Mesenchymal stem cell (in vitro differentiated cells and primary cell): ENCODE measurements around the gene CD300LD.

Source experiments
- DNase-seq: peaks from one replicate; pipeline ENCODE4 v3.0.0-alpha.2; 2013
- H2AFZ ChIP-seq: one replicate; pipeline ENCODE4 v1.6.1; 2013; ENCODE audit warnings: low read depth, mild to moderate bottlenecking, control low read depth, inconsistent platforms, low read length, moderate library complexity
- H2AK5ac ChIP-seq: 2 replicates; pipeline ENCODE4 v1.6.1; 2013; ENCODE audit warnings: low read length, moderate library complexity, mild to moderate bottlenecking, inconsistent platforms; ENCODE audit not compliant: severe bottlenecking
- H2BK120ac ChIP-seq: one replicate; pipeline ENCODE4 v1.6.1; 2013; ENCODE audit warnings: low read depth, mild to moderate bottlenecking, inconsistent platforms, low read length, moderate library complexity
- H2BK12ac ChIP-seq, 2 experiments: one replicate each; pipeline ENCODE4 v1.6.1; 2013; ENCODE audit warnings: inconsistent platforms in 2 of 2, low read length in 2 of 2, mild to moderate bottlenecking in 2 of 2, moderate library complexity in 2 of 2, control low read depth in 1 of 2
- H2BK15ac ChIP-seq: one replicate; pipeline ENCODE4 v1.6.1; 2013; ENCODE audit warnings: mild to moderate bottlenecking, low read depth, inconsistent platforms; ENCODE audit not compliant: poor library complexity, severe bottlenecking
- H2BK5ac ChIP-seq: 2 replicates; pipeline ENCODE4 v1.6.1; 2013; ENCODE audit warnings: low read depth, mild to moderate bottlenecking, low read length, control low read depth, inconsistent platforms; ENCODE audit not compliant: poor library complexity, severe bottlenecking
- H3K14ac ChIP-seq, 2 experiments: one replicate each; pipeline ENCODE4 v1.6.1; 2013; ENCODE audit warnings: inconsistent platforms in 2 of 2, low read length in 2 of 2, control low read depth in 1 of 2, mild to moderate bottlenecking in 1 of 2, moderate library complexity in 1 of 2
- H3K18ac ChIP-seq, 2 experiments: one replicate each; pipeline ENCODE4 v1.6.1; 2013; ENCODE audit warnings: inconsistent platforms in 2 of 2, low read length in 2 of 2, control low read depth in 1 of 2, low read depth in 1 of 2, mild to moderate bottlenecking in 1 of 2
- H3K23ac ChIP-seq, 2 experiments: one replicate each; pipeline ENCODE4 v1.6.1; 2013; ENCODE audit warnings: inconsistent platforms in 2 of 2, low read length in 2 of 2, mild to moderate bottlenecking in 2 of 2, moderate library complexity in 2 of 2, control low read depth in 1 of 2
- H3K27ac ChIP-seq: 2 replicates; pipeline ENCODE4 v1.5.1; 2013; ENCODE audit warnings: mild to moderate bottlenecking, moderate library complexity, low read length, control low read depth, inconsistent platforms; ENCODE audit not compliant: poor library complexity, severe bottlenecking
- H3K27me3 ChIP-seq, 2 experiments: 2 replicates each; pipeline versions ENCODE4 v1.6.1 to v1.7.0; 2013; ENCODE audit warnings: low read length in 2 of 2, mild to moderate bottlenecking in 2 of 2, moderate library complexity in 2 of 2, control low read depth in 1 of 2, inconsistent platforms in 1 of 2; ENCODE audit not compliant: control insufficient read depth in 1 of 2, insufficient read depth in 1 of 2
- H3K36me3 ChIP-seq, 2 experiments: 2 replicates each; pipeline versions ENCODE4 v1.6.1 to v1.7.0; 2013; ENCODE audit warnings: low read length in 2 of 2, control low read depth in 1 of 2, inconsistent platforms in 1 of 2, low read depth in 1 of 2, mild to moderate bottlenecking in 1 of 2; ENCODE audit not compliant: insufficient read depth in 2 of 2, control insufficient read depth in 1 of 2
- H3K4ac ChIP-seq, 2 experiments: one replicate each; pipeline ENCODE4 v1.6.1; 2013; ENCODE audit warnings: inconsistent platforms in 2 of 2, low read length in 2 of 2, mild to moderate bottlenecking in 2 of 2, moderate library complexity in 2 of 2, control low read depth in 1 of 2, low read depth in 1 of 2
- H3K4me1 ChIP-seq: 2 replicates; pipeline ENCODE4 v1.6.1; 2013; ENCODE audit warnings: low read depth, low read length, control low read depth; ENCODE audit not compliant: control insufficient read depth, insufficient read depth
- H3K4me2 ChIP-seq: 2 replicates; pipeline ENCODE4 v1.6.1; 2013; ENCODE audit warnings: low read length, mild to moderate bottlenecking, inconsistent platforms; ENCODE audit not compliant: poor library complexity, severe bottlenecking
- H3K4me3 ChIP-seq, 2 experiments: 2 replicates each; pipeline versions ENCODE4 v1.5.1 to v1.7.0; 2013; ENCODE audit warnings: low read length in 2 of 2, mild to moderate bottlenecking in 2 of 2, control low read depth in 1 of 2, low read depth in 1 of 2; ENCODE audit not compliant: insufficient read depth in 1 of 2
- H3K79me1 ChIP-seq: replicated peaks from 2 replicates; pipeline ENCODE4 v1.6.1; 2013; ENCODE audit warnings: mild to moderate bottlenecking, control low read depth, low read length, inconsistent platforms; ENCODE audit not compliant: poor library complexity, severe bottlenecking
- H3K9ac ChIP-seq: 2 replicates; pipeline ENCODE4 v1.7.0; 2013; ENCODE audit warnings: mild to moderate bottlenecking, low read length, moderate library complexity
- H3K9me3 ChIP-seq: 2 replicates; pipeline ENCODE4 v1.7.0; 2013; ENCODE audit warnings: mild to moderate bottlenecking, low read length; ENCODE audit not compliant: control insufficient read depth
- H4K8ac ChIP-seq: one replicate; pipeline ENCODE4 v1.6.1; 2013; ENCODE audit warnings: inconsistent platforms, mild to moderate bottlenecking, low read length, moderate library complexity
- H4K91ac ChIP-seq: one replicate; pipeline ENCODE4 v1.6.1; 2013; ENCODE audit warnings: mild to moderate bottlenecking, low read length, inconsistent platforms
- WGBS: methylation state at CpG from one replicate; pipeline ENCODE4 v1.1.7; 2013; ENCODE audit warnings: mixed read lengths; 5-methylcytosine and 5-hydroxymethylcytosine counted together

Gene CD300LD

GRCh38 chr17:74582633-74583032, 9.4 kb downstream of the CD300LD start:
- no peak overlapping the region for H2AK5ac ChIP-seq
- no peak overlapping the region for H3K23ac ChIP-seq
- no peak overlapping the region for H2AFZ ChIP-seq
- no peak overlapping the region for H2BK12ac ChIP-seq
- no peak overlapping the region for H4K8ac ChIP-seq
- no peaks in the 10 kb centered on the region for H3K9me3 ChIP-seq
- peaks cover 6 to 52% of the 10 kb centered on the region in 2 experiments for H3K27me3 ChIP-seq
- no peak overlapping the region for H3K4ac ChIP-seq
- no peak overlapping the region for H3K9ac ChIP-seq
- H2BK15ac ChIP-seq: no peak overlapping the region
- no peak for DNase-seq
- H3K18ac ChIP-seq: no peak overlapping the region
- H3K4me3 ChIP-seq: no peak overlapping the region
- H3K79me1 ChIP-seq: no peaks in the 10 kb centered on the region
- no peak overlapping the region for H3K4me2 ChIP-seq
- WGBS: 78% methylated on average over 8 of the region's 10 CpGs
- H3K14ac ChIP-seq: no peak overlapping the region
- no peak overlapping the region for H2BK120ac ChIP-seq
- no peaks in the 10 kb centered on the region for H3K36me3 ChIP-seq
- H4K91ac ChIP-seq: no peak overlapping the region
- H2BK5ac ChIP-seq: no peak overlapping the region
- no peak overlapping the region for H3K27ac ChIP-seq
- H3K4me1 ChIP-seq: no peaks in the 10 kb centered on the region

DNA sequence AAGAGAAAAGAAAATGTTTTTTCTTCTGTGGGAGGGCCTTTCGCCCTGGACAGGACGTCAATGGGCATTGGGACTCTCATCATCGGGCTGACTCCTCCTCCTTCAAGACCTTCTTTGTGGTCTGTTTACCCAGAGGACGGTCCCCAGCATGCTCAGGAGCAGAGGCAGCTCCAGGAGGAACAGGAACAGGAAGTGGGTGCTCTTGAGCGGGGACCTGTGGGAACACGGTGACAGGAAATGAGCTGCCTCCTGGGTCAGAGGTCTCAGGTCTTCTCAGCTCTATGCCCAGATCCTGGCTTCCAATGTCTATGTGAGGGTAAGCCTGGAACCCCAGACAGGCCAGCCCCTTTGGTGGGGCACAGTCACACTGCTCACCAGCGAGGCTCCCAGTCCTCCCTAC, 12.2 kb downstream of the CD300LD start:
- H3K36me3 ChIP-seq: no peaks in the 10 kb centered on the region
- no peak overlapping the region for H2AFZ ChIP-seq
- peaks cover 6 to 50% of the 10 kb centered on the region in 2 experiments for H3K27me3 ChIP-seq
- H2BK5ac ChIP-seq: no peak overlapping the region
- H2BK12ac ChIP-seq: no peak overlapping the region
- no peak overlapping the region for H3K18ac ChIP-seq
- no peak overlapping the region for H2BK120ac ChIP-seq
- no peak overlapping the region for H2AK5ac ChIP-seq
- H3K4me1 ChIP-seq: no peaks in the 10 kb centered on the region
- H3K79me1 ChIP-seq: no peaks in the 10 kb centered on the region
- no peak overlapping the region for H3K4ac ChIP-seq
- H3K9me3 ChIP-seq: no peaks in the 10 kb centered on the region
- DNase-seq: no peak
- H3K27ac ChIP-seq: no peak overlapping the region
- H3K14ac ChIP-seq: no peak overlapping the region
- no peak overlapping the region for H3K23ac ChIP-seq
- no peak overlapping the region for H2BK15ac ChIP-seq
- no peak overlapping the region for H4K8ac ChIP-seq
- no peak overlapping the region for H4K91ac ChIP-seq
- H3K9ac ChIP-seq: no peak overlapping the region
- WGBS: 64% methylated on average over 7 of the region's 7 CpGs
- no peak overlapping the region for H3K4me2 ChIP-seq
- no peak overlapping the region for H3K4me3 ChIP-seq

DNA sequence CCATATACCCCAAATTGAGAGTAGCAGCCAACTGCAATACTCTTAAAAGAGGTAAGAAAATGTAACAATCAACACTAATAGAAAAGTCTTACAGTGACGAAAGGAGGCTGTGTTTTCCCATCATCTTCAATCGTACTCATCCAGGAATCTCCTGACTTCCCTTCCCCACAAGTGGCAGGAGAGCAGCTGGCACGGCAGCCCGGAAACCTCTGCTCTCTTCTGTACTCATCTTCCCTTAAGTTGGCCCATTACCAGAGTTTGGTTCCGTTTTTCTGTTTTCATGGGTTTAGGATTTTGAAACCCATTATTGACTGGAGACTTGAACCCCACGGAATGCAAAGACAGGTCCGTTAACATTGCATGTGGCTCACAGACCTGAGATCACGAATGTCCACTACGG, 13.1 kb downstream of the CD300LD start:
- Histone ChIP-seq H4K8ac (no peak overlapping the region), H3K14ac (no peak overlapping the region), H3K4me2 (no peak overlapping the region), H2BK5ac (no peak overlapping the region), H3K27ac (no peak overlapping the region), H4K91ac (no peak overlapping the region), H2BK120ac (no peak overlapping the region), H3K36me3 (no peaks in the 10 kb centered on the region), H3K18ac (no peak overlapping the region), H3K4me1 (no peaks in the 10 kb centered on the region), H3K4me3 (no peak overlapping the region), H3K9ac (no peak overlapping the region), H3K79me1 (no peaks in the 10 kb centered on the region), H3K23ac (no peak overlapping the region), H2AK5ac (no peak overlapping the region), H3K4ac (no peak overlapping the region), H2BK15ac (no peak overlapping the region), H2AFZ (no peak overlapping the region), H3K9me3 (no peaks in the 10 kb centered on the region), H2BK12ac (no peak overlapping the region), H3K27me3 (peaks cover 14 to 51% of the 10 kb centered on the region in 2 experiments)
- no peak for DNase-seq
- 83% methylated on average over 9 of the region's 9 CpGs for WGBS

DNA sequence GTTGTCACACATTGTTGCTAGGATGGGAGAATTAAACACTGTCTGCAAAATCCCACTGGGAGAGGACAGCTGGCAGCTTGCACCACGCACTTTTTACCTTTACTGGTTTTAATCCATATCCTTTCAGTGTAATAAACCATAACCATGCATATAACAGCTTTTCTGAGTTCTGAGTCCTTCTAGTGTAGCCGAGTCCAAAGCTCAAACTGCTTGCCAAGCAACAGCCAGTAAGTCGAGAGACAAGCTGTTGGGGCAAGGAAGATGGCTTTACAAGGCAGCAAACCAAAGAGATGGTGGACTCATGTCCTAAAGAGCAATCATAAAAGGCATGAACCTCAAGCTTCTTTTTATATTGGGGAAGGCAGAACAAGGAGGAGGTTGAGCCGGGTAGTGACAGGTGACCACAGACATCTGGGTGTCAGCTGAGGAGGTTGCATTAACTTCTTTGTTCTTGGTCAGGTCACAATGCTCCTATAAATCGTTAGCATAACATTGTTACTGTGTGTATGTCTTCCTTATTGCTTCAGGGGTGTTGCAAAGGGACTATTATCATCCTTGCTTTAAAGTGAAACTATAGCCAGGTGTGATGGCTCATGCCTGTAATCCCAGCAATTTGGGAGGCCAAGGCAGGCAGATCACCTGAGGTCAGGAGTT, 17.5 kb downstream of the CD300LD start:
- no peak overlapping the region for H3K4me2 ChIP-seq
- H3K4me3 ChIP-seq: no peak overlapping the region
- no peak overlapping the region for H2AFZ ChIP-seq
- H3K36me3 ChIP-seq: no peaks in the 10 kb centered on the region
- H3K27ac ChIP-seq: no peak overlapping the region
- H2BK5ac ChIP-seq: no peak overlapping the region
- peaks cover 8% of the 10 kb centered on the region for H3K4me1 ChIP-seq
- H2BK15ac ChIP-seq: no peak overlapping the region
- H3K9me3 ChIP-seq: peaks cover 9% of the 10 kb centered on the region
- no peak overlapping the region for H3K4ac ChIP-seq
- DNase-seq: no peak
- no peak overlapping the region for H3K9ac ChIP-seq
- H3K18ac ChIP-seq: no peak overlapping the region
- H3K27me3 ChIP-seq: peaks cover 27 to 73% of the 10 kb centered on the region in 2 experiments
- H4K91ac ChIP-seq: no peak overlapping the region
- H3K23ac ChIP-seq: no peak overlapping the region
- no peak overlapping the region for H3K14ac ChIP-seq
- H3K79me1 ChIP-seq: no peaks in the 10 kb centered on the region
- no peak overlapping the region for H2AK5ac ChIP-seq
- H2BK120ac ChIP-seq: no peak overlapping the region
- 72% methylated on average over 5 of the region's 5 CpGs for WGBS
- H2BK12ac ChIP-seq: no peak overlapping the region
- no peak overlapping the region for H4K8ac ChIP-seq
